Esophagus squamous epithelium (tissue), 4 donors: ENCODE data around the gene PANX1.

ENCODE experiments used
- CTCF ChIP-seq, 6 experiments: fragments of 450-650 bp in 4 of 6; fragments of 200-600 bp in 2 of 6; sonication (generic) in 2 of 6; IDR thresholded peaks; one replicate each; pipeline ENCODE4 v1.5.1; 2016 to 2019; ENCODE audit warnings: antibody characterized with exemption in 6 of 6, mild to moderate bottlenecking in 4 of 6, moderate library complexity in 4 of 6
- POLR2A ChIP-seq, 4 donors: fragments of 450-650 bp; IDR thresholded peaks; one replicate each; pipeline ENCODE4 v1.6.1; 2017; ENCODE audit warnings: antibody characterized with exemption in 4 of 4, mild to moderate bottlenecking in 4 of 4, moderate library complexity in 3 of 4

DNA sequence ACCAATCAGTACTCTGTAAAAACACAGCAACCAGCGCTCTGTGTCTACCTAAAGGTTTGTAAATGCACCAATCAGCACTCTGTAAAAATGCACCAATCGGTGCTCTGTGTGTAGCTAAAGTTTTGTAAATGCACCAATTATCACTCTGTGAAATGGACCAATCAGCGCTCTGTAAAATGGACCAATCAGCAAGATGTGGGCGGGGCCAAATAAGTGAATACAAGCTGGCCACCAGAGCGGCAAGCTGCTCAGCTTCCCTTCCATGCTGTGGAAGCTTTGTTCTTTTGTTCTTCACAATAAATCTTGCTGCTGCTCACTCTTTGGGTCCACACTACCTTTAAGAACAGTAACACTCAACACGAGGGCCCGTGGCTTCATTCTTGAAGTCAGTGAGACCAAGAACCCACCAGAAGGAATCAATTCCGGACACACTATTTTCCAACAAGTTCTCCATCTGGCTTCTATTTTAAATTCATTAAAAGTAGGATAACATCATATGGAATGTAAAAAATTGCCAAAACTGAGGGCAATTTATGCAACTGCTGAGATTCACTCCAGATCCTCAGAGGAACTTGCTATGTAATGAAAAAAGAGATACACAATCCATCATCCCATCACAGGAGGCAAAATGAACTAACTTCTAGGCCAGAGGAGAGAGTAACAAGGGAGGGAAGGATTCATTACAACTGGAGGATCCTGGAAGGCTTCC is 3.1 kb upstream of the PANX1 start:
- no peak for TF ChIP-seq CTCF (IDR thresholded peaks at IDR 0.05)
- no peak for TF ChIP-seq POLR2A (IDR thresholded peaks at IDR 0.05)
